Measurements from ENCODE around the gene SPG11. TPM values are rescaled to one million over a fixed set of nuclear protein-coding genes. Genes with fewer than 3 reads are reported as not detected.
"Not testable (repeated sequence)": the region's sequence is repeated elsewhere in the genome, so short reads cannot be mapped to it uniquely, and the experiment has no call there.

Gene SPG11
- 65.2 and 70.4 TPM in 2 replicates for total RNA-seq

DNA sequence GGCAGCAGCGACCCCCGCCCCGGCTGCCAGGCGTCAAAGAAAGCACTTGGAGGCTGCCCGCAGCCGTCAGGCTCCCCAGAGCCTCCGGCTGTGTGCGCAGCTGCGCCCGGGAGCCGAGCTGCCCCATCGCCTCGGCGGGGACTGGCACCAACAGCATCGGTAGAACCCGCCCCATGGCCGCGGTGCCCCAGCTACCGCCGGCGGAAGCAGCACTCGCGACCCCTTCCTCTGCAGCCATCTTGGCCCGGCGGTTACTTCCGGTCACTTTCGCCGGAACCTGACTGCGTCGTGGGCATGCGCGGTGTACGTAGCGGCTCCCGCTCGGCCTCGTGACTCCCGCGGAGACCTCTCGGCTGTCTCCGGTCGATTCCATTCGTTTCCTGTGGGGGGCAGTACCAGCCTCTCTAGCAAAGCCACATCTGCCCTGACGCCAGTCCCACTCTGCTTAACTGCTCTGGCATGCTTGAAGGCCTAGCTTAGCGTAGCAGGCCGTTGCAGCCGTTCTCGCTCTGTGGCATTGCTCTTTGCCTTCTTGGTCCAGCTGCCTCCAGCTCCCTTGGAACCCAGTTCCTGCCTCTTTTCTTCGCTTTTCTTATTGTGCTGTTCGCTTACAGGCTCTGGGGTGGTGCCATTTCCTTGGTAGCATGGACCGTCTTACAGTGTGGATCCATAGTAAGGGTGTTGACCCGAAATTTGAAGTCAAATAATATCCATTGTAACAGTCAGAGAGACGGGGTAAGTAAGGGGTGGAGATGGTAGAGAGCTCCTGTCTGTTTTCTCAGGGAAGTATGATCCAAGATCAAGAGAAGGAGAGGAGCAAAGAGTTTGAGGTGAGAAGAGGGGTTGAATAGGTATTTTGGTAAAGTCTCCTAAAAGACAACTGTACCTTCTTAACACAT is at the start of gene SPG11:
SPG11 (minus strand) TSS at position 253 of the 899 bp plus-strand sequence; CDS start at position 238, 15 bp downstream.
- Mint-ChIP-seq H3K9me3 (no peaks in the 10 kb centered on the region), H3K4me1 (ENCODE audit: low read depth) (peaks cover 60% of the 10 kb centered on the region), H3K36me3 (ENCODE audit: low read depth) (peaks cover 12% of the 10 kb centered on the region), H3K27ac (peak within 1 kb of the TSS; percentile 94), H3K4me3 (peak within 1 kb of the TSS; percentile 95), H3K27me3 (ENCODE audit: insufficient read depth) (no peaks in the 10 kb centered on the region)
- intact Hi-C loops (cut with micrococcal nuclease), result loop anchor here (1.0 to 5.0 kb wide), 7 partner anchors 20 to 126 kb away; partner anchors contain the start of genes B2M, EIF3J and PATL2
- DNase-seq (ENCODE audit: low spot score), result peak; percentile 94

GRCh38 chr15:44712346-44713005 is 49.0 kb upstream of the SPG11 start:
- intact Hi-C loops (cut with micrococcal nuclease), result loop anchor here (5.0 kb wide), 1 partner anchor 175 kb away; the partner anchor contains the start of gene EIF3J
- Mint-ChIP-seq H3K27me3 (ENCODE audit: insufficient read depth) (no peaks in the 10 kb centered on the region), H3K4me1 (ENCODE audit: low read depth) (peaks cover 58% of the 10 kb centered on the region)

DNA sequence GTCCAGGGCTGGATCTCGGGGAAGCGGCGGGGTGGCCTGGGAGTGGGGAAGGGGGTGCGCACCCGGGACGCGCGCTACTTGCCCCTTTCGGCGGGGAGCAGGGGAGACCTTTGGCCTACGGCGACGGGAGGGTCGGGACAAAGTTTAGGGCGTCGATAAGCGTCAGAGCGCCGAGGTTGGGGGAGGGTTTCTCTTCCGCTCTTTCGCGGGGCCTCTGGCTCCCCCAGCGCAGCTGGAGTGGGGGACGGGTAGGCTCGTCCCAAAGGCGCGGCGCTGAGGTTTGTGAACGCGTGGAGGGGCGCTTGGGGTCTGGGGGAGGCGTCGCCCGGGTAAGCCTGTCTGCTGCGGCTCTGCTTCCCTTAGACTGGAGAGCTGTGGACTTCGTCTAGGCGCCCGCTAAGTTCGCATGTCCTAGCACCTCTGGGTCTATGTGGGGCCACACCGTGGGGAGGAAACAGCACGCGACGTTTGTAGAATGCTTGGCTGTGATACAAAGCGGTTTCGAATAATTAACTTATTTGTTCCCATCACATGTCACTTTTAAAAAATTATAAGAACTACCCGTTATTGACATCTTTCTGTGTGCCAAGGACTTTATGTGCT is 48.4 kb upstream of the SPG11 start:
- H3K36me3 Mint-ChIP-seq (ENCODE audit: low read depth), result peaks cover 54% of the 10 kb centered on the region
- no peak for DNase-seq (ENCODE audit: low spot score)
- H3K27me3 Mint-ChIP-seq (ENCODE audit: insufficient read depth), result no peaks in the 10 kb centered on the region
- peak overlapping the region; percentile 99 for H3K4me3 Mint-ChIP-seq
- no peaks in the 10 kb centered on the region for H3K9me3 Mint-ChIP-seq
- H3K27ac Mint-ChIP-seq, result peak overlapping the region; percentile 99
- peaks cover 52% of the 10 kb centered on the region for H3K4me1 Mint-ChIP-seq (ENCODE audit: low read depth)
- intact Hi-C loops (cut with micrococcal nuclease), result loop anchor here (1.0 to 5.0 kb wide), 6 partner anchors 7 to 175 kb away; partner anchors contain the start of genes EIF3J and SPG11

More at GRCh38 chr15:44712346-44713005, 49.0 kb upstream of the SPG11 start:
- Mint-ChIP-seq H3K27ac (peak overlapping the region; percentile 99), H3K4me3 (peak overlapping the region; percentile 99), H3K36me3 (ENCODE audit: low read depth) (peaks cover 60% of the 10 kb centered on the region), H3K9me3 (no peaks in the 10 kb centered on the region)
- peak; percentile 67 for DNase-seq (ENCODE audit: low spot score)

GRCh38 chr15:44711096-44711742 is 47.8 kb upstream of the SPG11 start, which contains the start of the genes B2M and PATL2:
Gene B2M (plus strand): TSS chr15:44711517. CDS start chr15:44711547, 30 bp downstream.
Gene PATL2 (minus strand): TSS chr15:44711323. CDS start chr15:44676490, 34,833 bp downstream.
- H3K9me3 Mint-ChIP-seq, result no peaks in the 10 kb centered on the region
- H3K4me1 Mint-ChIP-seq (ENCODE audit: low read depth), result peaks cover 46% of the 10 kb centered on the region
- peak; percentile 95 for DNase-seq (ENCODE audit: low spot score)
- H3K4me3 Mint-ChIP-seq, result peak within 1 kb of the TSS; percentile 99
- intact Hi-C loops (cut with micrococcal nuclease), result loop anchor here (1.0 to 5.0 kb wide), 6 partner anchors 8 to 174 kb away; partner anchors contain the start of genes EIF3J and SPG11
- H3K36me3 Mint-ChIP-seq (ENCODE audit: low read depth), result peaks cover 49% of the 10 kb centered on the region
- H3K27ac Mint-ChIP-seq, result peak within 1 kb of the TSS; percentile 99
- no peaks in the 10 kb centered on the region for H3K27me3 Mint-ChIP-seq (ENCODE audit: insufficient read depth)

DNA sequence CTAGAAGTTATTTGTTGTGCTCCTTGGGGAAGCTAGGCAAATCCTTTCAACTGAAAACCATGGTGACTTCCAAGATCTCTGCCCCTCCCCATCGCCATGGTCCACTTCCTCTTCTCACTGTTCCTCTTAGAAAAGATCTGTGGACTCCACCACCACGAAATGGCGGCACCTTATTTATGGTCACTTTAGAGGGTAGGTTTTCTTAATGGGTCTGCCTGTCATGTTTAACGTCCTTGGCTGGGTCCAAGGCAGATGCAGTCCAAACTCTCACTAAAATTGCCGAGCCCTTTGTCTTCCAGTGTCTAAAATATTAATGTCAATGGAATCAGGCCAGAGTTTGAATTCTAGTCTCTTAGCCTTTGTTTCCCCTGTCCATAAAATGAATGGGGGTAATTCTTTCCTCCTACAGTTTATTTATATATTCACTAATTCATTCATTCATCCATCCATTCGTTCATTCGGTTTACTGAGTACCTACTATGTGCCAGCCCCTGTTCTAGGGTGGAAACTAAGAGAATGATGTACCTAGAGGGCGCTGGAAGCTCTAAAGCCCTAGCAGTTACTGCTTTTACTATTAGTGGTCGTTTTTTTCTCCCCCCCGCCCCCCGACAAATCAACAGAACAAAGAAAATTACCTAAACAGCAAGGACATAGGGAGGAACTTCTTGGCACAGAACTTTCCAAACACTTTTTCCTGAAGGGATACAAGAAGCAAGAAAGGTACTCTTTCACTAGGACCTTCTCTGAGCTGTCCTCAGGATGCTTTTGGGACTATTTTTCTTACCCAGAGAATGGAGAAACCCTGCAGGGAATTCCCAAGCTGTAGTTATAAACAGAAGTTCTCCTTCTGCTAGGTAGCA is 47.0 kb upstream of the SPG11 start:
- intact Hi-C loops (cut with micrococcal nuclease), result loop anchor here (1.0 to 5.0 kb wide), 6 partner anchors 9 to 173 kb away; partner anchors contain the start of genes EIF3J and SPG11
- H3K27me3 Mint-ChIP-seq (ENCODE audit: insufficient read depth), result no peaks in the 10 kb centered on the region

GRCh38 chr15:44706946-44707636 is 43.6 kb upstream of the SPG11 start:
- H3K36me3 Mint-ChIP-seq (ENCODE audit: low read depth), result peaks cover 32% of the 10 kb centered on the region
- no peak overlapping the region for H3K4me3 Mint-ChIP-seq
- H3K9me3 Mint-ChIP-seq, result peaks cover 24% of the 10 kb centered on the region
- no peak overlapping the region for H3K27ac Mint-ChIP-seq
- no peak for DNase-seq (ENCODE audit: low spot score)
- H3K4me1 Mint-ChIP-seq (ENCODE audit: low read depth), result peaks cover 29% of the 10 kb centered on the region
- intact Hi-C loops (cut with micrococcal nuclease), result no loop called here
- no peaks in the 10 kb centered on the region for H3K27me3 Mint-ChIP-seq (ENCODE audit: insufficient read depth)

More for the DNA sequence above, 47.0 kb upstream of the SPG11 start:
- Mint-ChIP-seq H3K4me3 (peak overlapping the region; percentile 99), H3K36me3 (ENCODE audit: low read depth) (peaks cover 44% of the 10 kb centered on the region), H3K9me3 (no peaks in the 10 kb centered on the region), H3K4me1 (ENCODE audit: low read depth) (peaks cover 38% of the 10 kb centered on the region), H3K27ac (peak overlapping the region; percentile 99)
- no peak for DNase-seq (ENCODE audit: low spot score)

- Mint-ChIP-seq H3K4me3 (no peak overlapping the region), H3K36me3 (ENCODE audit: low read depth) (peaks cover 30% of the 10 kb centered on the region), H3K27ac (no peak overlapping the region), H3K9me3 (peaks cover 30% of the 10 kb centered on the region), H3K4me1 (ENCODE audit: low read depth) (peaks cover 34% of the 10 kb centered on the region), H3K27me3 (ENCODE audit: insufficient read depth) (no peaks in the 10 kb centered on the region)
- DNase-seq (ENCODE audit: low spot score), result no peak
- intact Hi-C loops (cut with micrococcal nuclease), result no loop called here
Measured at GRCh38 chr15:44706401-44706800, 42.9 kb upstream of the SPG11 start.

- DNase-seq (ENCODE audit: low spot score), result no peak
- H3K36me3 Mint-ChIP-seq (ENCODE audit: low read depth), result peaks cover 28% of the 10 kb centered on the region
Measured at GRCh38 chr15:44705986-44706385, 42.5 kb upstream of the SPG11 start.

DNA sequence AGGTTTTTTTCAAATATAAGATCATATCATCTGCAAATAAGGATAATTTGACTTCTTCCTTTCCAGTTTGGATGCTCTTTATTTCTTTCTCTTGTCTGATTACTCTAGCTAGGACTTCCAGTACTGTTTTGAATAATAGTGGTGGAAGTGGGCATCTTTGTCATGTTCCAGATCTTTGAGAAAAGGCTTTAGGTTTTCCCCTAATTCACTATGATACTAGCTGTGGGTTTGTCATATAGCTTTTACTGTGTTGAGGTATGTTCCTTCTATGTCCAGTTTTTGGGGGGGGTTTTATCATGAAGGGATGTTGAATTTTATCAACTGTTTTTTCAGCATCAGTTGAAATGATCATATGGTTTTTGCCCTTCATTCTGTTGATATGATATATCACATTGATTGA is 37.2 kb upstream of the SPG11 start:
- peaks cover 43% of the 10 kb centered on the region for H3K9me3 Mint-ChIP-seq
- H3K27me3 Mint-ChIP-seq (ENCODE audit: insufficient read depth); intact Hi-C loops (cut with micrococcal nuclease); H3K4me3 Mint-ChIP-seq; DNase-seq (ENCODE audit: low spot score): not testable (repeated sequence)
- peak overlapping the region; percentile 18 for H3K27ac Mint-ChIP-seq
- H3K4me1 Mint-ChIP-seq (ENCODE audit: low read depth), result peaks cover 26% of the 10 kb centered on the region
- H3K36me3 Mint-ChIP-seq (ENCODE audit: low read depth), result peaks cover 28% of the 10 kb centered on the region

More at GRCh38 chr15:44705986-44706385, 42.5 kb upstream of the SPG11 start:
- no peaks in the 10 kb centered on the region for H3K27me3 Mint-ChIP-seq (ENCODE audit: insufficient read depth)
- H3K9me3 Mint-ChIP-seq, result peaks cover 31% of the 10 kb centered on the region
- H3K27ac Mint-ChIP-seq, result no peak overlapping the region
- intact Hi-C loops (cut with micrococcal nuclease), result no loop called here
- H3K4me3 Mint-ChIP-seq, result no peak overlapping the region
- peaks cover 36% of the 10 kb centered on the region for H3K4me1 Mint-ChIP-seq (ENCODE audit: low read depth)

- peaks cover 40% of the 10 kb centered on the region for H3K4me1 Mint-ChIP-seq (ENCODE audit: low read depth)
- no peak overlapping the region for H3K27ac Mint-ChIP-seq
- H3K4me3 Mint-ChIP-seq, result no peak overlapping the region
- peaks cover 21% of the 10 kb centered on the region for H3K36me3 Mint-ChIP-seq (ENCODE audit: low read depth)
- DNase-seq (ENCODE audit: low spot score), result no peak
- peaks cover 32% of the 10 kb centered on the region for H3K9me3 Mint-ChIP-seq
- H3K27me3 Mint-ChIP-seq (ENCODE audit: insufficient read depth), result peaks cover 6% of the 10 kb centered on the region
- intact Hi-C loops (cut with micrococcal nuclease), result no loop called here
Measured at GRCh38 chr15:44698641-44699040, 35.2 kb upstream of the SPG11 start.

- no peak overlapping the region for H3K27ac Mint-ChIP-seq
- intact Hi-C loops (cut with micrococcal nuclease), result no loop called here
Measured at GRCh38 chr15:44697014-44697413, 33.6 kb upstream of the SPG11 start.

More at GRCh38 chr15:44697014-44697413, 33.6 kb upstream of the SPG11 start:
- Mint-ChIP-seq H3K27me3 (ENCODE audit: insufficient read depth) (peaks cover 6% of the 10 kb centered on the region), H3K4me1 (ENCODE audit: low read depth) (peaks cover 35% of the 10 kb centered on the region), H3K9me3 (peaks cover 19% of the 10 kb centered on the region), H3K4me3 (no peak overlapping the region), H3K36me3 (ENCODE audit: low read depth) (peaks cover 14% of the 10 kb centered on the region)
- no peak for DNase-seq (ENCODE audit: low spot score)

Data from activated T-helper 1 cell treated with anti-CD3 and anti-CD28 coated beads, Interleukin-12 subunit alpha, Interleukin-12 subunit beta, Interleukin-2, Interleukin-4 antibody, amounts not matched to agents 30 ng/mL and 10 ng/mL and 1 ng/mL, durations not matched to agents 14 hours and 24 hours and 36 hours (primary cell).